DMS 273 (cell line): Measurements from ENCODE around the gene ARL6IP4.

Experiments
- DNase-seq: peaks from one replicate; lab custom pipeline; 2025; ENCODE audit not compliant: unreplicated experiment; lab: John Stamatoyannopoulos, UW

The ARL6IP4 gene

GRCh38 chr12:122989874-122990419, 9.5 kb downstream of the ARL6IP4 start:
- no peak for DNase-seq

- DNase-seq, result no peak
Measured at GRCh38 chr12:122990561-122990960, 10.1 kb downstream of the ARL6IP4 start.

- no peak for DNase-seq
Measured at GRCh38 chr12:122990961-122991622, 10.6 kb downstream of the ARL6IP4 start.

DNA sequence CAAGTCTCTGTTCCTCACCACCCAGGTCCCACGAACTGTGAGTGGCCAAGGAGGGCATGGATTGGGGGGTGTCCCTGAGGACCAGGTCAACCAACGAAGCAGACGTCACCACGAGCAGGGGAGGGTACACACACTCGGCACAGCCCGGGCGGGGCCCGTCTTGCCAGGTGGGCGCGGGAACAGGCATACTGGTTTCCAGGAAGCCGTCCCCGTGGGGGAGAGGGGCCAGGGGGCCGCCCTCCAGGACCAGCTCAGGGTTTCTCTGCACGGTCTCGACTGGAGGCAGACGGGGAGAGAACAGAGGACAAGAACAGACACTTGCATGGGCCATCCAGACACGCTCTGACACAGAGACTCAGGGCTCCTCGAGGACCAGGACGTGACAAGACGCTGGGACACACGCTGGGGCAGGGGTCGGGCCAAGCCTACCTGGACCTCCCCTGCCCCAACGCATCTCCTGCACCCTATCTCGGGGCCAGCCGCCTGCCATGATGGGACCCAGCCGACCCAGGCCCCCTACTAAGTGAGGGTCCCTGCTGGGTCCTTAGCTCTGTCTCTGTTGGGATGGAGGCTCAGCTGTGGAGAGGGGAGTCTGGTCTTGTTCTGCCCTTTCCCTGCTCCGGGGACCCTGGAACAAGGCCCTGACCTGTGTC, 11.3 kb downstream of the ARL6IP4 start:
- DNase-seq, result no peak

DNA sequence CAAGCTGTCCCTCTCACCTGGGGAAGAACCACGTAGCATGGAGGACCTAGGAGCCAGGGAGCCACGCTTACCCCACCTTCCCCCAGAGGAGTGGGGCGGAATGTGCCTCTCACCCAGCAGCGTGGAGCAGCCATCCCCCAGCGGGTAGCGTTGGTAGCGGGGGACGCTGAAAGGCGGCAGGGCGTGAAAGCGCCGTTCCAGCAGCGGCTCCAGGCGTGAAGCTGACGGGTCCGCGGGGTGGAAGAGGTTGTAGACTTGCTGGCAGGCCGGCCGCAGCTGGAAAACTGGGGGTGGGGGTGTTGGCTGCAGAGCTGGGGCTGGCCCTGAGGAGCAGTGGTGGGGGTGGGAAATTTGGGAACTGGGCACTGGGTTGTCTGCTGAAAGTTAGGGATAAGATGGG, 11.9 kb downstream of the ARL6IP4 start:
- DNase-seq, result no peak

DNA sequence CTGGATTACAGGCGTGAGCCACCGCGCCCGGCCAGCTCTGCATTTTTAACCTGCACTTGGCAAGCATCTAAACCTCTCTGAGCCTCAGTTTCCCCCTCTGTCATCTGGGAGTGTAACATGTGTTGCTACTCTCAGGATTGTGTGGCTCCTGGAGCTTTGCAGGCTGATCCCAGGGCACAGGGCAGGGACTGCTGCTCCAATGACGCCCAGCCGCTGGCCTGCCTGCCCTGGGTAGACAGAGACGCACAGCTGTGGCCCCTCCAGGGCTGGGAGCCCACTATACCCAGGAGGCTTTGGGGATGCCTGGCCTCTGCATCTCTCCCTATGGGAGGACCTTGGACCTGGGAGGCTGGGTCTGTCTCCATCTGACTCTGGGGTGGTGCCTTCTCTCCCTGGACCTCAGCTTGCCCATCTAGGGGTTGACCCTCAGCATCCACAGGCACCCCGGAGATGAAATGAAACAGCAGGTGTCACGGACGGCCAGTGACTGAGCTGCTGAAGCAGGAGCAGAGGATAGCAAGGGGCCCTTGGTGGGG, 13.7 kb downstream of the ARL6IP4 start:
- DNase-seq, result no peak

DNA sequence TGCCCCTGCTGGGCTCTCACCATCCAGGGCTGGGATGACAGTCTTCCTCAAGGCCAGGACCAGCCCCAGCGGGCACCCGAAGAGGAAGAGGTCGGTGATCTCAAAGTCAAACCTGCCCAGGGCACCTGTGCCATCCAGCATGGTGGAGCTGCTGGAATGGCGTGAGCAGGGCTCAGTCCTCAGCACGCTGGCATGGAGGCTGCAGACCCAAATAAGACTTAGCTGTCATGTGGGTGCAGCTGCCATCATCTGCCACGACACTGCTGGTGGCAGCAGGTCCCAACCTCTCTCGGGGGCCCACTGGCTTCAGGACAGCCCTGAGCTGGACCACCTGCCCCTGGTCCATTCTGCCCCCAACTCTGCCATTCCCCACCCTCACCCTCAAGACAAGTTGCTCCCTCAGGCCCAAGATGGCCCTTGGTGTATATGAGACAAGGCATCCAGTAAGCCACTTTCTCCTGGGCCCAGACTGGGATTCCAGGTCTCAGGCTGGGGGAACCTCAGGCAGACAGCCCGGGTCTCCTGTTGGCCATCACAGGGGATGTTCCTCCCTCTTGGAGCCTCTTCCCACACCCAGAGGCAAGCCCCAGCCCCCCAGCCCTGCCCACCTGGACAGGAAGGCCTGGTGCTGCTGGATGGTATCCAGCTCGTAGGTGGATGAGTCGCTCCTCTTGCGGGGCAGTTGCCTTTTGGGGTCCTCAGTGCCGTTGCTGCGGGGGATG, 14.5 kb downstream of the ARL6IP4 start:
- DNase-seq, result no peak

DNA sequence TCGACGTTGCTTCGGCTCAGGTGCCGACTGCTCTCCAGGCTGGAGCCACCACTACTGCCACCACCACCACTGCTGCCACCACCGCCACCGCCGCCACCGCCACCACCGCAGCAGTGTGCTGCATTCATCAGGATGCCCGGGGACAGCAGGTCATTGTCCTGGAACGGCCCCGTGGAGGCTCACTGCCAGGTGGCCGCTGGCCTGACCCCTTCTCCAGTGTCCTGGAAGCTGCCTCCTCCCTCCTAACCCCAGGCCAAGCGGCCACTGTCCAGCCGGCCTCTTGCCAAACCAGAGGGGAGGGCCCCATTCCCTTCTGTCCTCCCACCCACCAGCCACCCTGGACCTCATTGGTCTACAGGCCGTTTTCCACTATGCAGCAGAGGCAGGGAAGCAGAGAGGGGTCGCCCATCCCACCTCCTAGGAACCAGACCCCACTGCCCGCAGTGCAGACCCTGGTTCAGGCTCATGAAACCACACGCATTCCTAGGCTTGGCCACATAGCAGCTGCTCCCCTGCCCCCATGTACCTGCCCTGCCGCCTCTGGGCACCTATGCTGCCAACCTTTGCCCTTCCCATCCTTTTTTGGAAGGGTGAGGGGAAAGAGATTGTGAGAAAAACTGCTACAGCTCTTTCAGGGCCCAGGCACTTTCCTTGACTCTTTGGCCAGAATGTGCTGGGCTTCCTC, 15.2 kb downstream of the ARL6IP4 start:
- DNase-seq, result no peak

GRCh38 chr12:122996188-122996601, 15.7 kb downstream of the ARL6IP4 start:
- no peak for DNase-seq

- DNase-seq, result no peak
Measured at GRCh38 chr12:122996621-122997342, 16.3 kb downstream of the ARL6IP4 start.

DNA sequence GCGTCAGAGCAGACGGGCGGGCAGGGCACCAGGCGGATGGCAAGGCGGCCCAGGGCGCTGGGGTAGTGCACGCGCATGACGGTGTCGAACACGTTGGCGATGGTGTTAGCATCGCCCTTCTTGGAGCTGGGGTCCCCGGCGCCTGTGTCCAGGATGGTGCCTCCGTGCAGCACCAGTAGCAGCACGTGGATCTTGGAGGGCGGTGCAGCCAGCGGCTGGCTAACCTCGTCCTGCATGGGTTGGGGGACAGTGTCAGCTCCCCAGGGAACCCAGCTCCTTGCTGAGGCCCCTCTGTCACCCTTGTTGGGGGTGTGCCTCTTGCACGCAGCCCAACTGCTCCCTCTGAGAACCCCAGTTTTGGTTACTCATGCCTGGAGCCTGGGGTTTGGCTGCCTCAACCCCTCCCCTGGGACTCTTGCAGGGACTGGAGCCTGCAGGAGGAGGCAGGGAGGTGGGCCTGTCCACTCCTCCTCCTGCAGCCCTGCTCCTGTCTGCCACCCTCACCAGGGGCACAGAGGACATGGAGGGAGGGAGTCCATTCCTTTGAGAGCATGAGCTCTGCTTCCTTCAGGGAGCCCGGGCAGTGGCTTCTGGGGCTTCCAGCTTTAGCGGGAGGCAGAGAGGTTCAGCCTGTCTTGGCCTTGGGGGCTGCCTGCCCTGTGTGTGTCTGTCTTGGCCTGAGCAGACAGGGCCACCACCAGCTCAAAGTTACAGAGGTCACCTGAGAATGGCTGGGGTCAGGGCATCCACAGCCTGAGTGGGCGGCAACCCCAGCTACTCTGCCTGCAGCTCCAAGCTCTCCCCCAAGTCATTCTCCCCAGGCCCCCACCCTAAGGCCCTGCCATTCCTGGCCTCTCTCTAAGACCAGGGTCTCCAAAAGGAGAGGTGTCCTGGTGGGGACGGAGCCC, 17.1 kb downstream of the ARL6IP4 start:
- no peak for DNase-seq

- no peak for DNase-seq
Measured at GRCh38 chr12:122998316-122998715, 17.8 kb downstream of the ARL6IP4 start.

GRCh38 chr12:122999196-122999946, 18.9 kb downstream of the ARL6IP4 start:
- DNase-seq, result no peak

GRCh38 chr12:122999986-123000420, 19.5 kb downstream of the ARL6IP4 start:
- no peak for DNase-seq

DNA sequence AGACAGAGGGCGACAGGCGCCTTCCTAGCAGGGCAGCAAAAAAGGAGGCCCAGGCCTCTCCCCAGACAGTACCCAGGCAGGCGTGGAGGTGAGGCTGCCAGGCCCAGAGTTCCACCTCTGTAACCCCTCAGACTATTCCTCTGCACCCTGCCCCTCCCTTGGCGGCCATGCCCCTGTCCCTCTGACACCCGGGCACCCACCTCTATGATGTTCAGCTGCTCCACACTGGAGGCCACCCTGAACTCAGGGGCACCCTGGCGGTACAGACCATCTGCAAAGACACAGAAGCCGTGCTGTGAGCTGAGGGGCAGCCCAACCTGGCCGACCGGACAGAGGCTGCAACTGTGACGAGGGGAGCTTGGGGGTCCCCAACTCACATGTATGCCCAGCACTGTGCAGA, 20.1 kb downstream of the ARL6IP4 start:
- DNase-seq, result no peak

- DNase-seq, result no peak
Measured at GRCh38 chr12:123001464-123001863, 21.0 kb downstream of the ARL6IP4 start.

GRCh38 chr12:123003257-123003656, 22.8 kb downstream of the ARL6IP4 start:
- DNase-seq, result no peak

GRCh38 chr12:123004287-123004686, 23.8 kb downstream of the ARL6IP4 start:
- DNase-seq, result no peak
